Neural cell (in vitro differentiated cells): ENCODE results near the gene NR1H4.

Source experiments
- EP300 ChIP-seq: fragments of 450-650 bp; conservative IDR thresholded peaks from 2 replicates; pipeline ENCODE4 v1.6.1; 2014; ENCODE audit warnings: antibody characterized with exemption, mild to moderate bottlenecking, moderate library complexity; ENCODE audit not compliant: poor library complexity, severe bottlenecking
- MXI1 ChIP-seq: fragments of 450-650 bp; conservative IDR thresholded peaks from 2 replicates; pipeline ENCODE4 v1.6.1; 2014; ENCODE audit warnings: antibody characterized with exemption, mild to moderate bottlenecking; ENCODE audit not compliant: poor library complexity, severe bottlenecking
- TF ChIP-seq, protein P1 (sequence below): fragments of 450-650 bp; IDR thresholded peaks from 2 replicates; pipeline ENCODE4 v1.5.1; 2014; ENCODE audit warnings: antibody characterized with exemption, mild to moderate bottlenecking, moderate library complexity; ENCODE audit not compliant: poor library complexity, severe bottlenecking

DNA sequence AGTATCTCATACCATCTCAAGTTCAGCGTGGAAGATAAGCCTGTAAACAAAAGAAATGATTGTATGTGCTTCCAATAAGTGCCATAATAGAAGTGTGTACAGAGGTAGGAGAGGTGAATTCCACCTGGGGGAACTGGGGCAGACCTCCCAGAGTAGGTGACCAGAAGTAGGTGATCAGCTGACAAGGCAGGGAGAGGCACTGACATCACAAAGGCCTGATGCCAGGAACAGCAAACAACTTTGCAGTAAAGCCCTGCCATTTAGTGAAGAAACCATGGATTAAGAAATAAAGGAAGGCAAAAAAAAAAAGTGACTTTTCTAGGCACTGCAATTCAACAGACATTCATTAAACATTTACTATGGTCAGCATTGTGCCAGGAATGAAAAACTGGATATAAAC lies 31.1 kb downstream of the NR1H4 start:
- TF ChIP-seq, protein P1, sequence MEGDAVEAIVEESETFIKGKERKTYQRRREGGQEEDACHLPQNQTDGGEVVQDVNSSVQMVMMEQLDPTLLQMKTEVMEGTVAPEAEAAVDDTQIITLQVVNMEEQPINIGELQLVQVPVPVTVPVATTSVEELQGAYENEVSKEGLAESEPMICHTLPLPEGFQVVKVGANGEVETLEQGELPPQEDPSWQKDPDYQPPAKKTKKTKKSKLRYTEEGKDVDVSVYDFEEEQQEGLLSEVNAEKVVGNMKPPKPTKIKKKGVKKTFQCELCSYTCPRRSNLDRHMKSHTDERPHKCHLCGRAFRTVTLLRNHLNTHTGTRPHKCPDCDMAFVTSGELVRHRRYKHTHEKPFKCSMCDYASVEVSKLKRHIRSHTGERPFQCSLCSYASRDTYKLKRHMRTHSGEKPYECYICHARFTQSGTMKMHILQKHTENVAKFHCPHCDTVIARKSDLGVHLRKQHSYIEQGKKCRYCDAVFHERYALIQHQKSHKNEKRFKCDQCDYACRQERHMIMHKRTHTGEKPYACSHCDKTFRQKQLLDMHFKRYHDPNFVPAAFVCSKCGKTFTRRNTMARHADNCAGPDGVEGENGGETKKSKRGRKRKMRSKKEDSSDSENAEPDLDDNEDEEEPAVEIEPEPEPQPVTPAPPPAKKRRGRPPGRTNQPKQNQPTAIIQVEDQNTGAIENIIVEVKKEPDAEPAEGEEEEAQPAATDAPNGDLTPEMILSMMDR: no peak
- no peak for TF ChIP-seq EP300
- TF ChIP-seq MXI1: no peak
